Heart left ventricle (tissue), 13 donors: ENCODE data around the gene ABCC1.

Experiments used
- CTCF ChIP-seq, 12 donors: fragments of 200-600 bp; sonication (generic) in 4 of 12; IDR thresholded peaks; one replicate each; pipeline versions ENCODE4 v1.5.0 to v1.8.0; 2018 to 2022; ENCODE audit warnings: antibody characterized with exemption in 12 of 12, mild to moderate bottlenecking in 5 of 12
- POLR2A ChIP-seq, 2 donors: fragments of 450-650 bp; IDR thresholded peaks; one replicate each; pipeline ENCODE4 v1.6.1; 2017; ENCODE audit warnings: antibody characterized with exemption in 2 of 2, mild to moderate bottlenecking in 2 of 2, moderate library complexity in 2 of 2
- donor health status: ischemic (EF 13 %, LVEDD 7.1; RV severe dilation, severe dysfunction).
- donor health status: DM: no; HTN: yes; CAD: no.
- donor health status: DM: no; HTN: no; CAD: no.
- donor health status: ischemic (EF 25% LVEDD 6.9; RV normal size, moderate dysfunction).
- donor health status: ischemic (EF 25% LVEDD 5.7; RV mildly dilated, moderate dysfunction).
- donor health status: ischemic (EF 35%, LVEDD 5.7; RV mildly dilated, moderate dysfunction).
- donor health status: nonischemic (EF 11% LVEDD 7.7; RV severe dilation, severe dysfunction).
- donor health status: DM: yes; HTN: yes; CAD: no.
- donor health status: PGD.
- donor health status: ischemic (EF 29% LVEDD 5.4; RV normal size, mild dysfunction).
- donor health status: nonischemic (EF 23%, LVEDD 6.1; RV moderate dilation, normal function).

DNA sequence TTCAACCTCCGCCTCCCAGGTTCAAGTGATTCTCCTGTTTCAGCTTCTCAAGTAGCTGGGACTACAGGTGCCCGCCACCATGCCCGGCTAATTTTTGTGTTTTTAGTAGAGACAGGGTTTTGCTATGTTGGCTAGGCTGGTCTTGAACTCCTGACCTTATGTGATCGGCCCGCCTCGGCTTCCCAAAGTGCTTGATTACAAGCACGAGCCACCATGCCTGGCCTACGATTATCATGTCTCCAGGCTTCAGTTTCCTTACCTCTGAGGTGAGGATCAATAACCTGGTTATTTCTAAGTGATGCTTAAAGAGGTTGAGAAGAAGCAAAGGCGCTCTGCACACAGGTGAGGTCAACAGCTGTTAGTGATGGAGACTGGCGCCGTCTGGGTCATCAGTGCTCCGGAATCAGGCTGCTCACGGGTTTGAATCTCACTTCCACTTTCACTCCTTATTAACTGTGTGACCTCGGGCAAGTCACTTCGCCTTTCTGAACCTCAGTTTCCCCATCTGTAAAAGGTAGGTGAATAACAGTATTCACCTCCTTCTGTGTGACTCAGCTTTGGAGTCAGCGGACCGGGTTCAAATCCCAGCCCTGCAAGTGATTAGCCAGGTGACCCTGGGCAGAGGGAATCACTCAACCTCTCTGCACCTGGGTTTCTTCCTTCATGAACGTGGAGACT, 745 bp upstream of the ABCC1 start:
- TF ChIP-seq CTCF (IDR thresholded peaks at IDR 0.05) (no peak), POLR2A (IDR thresholded peaks at IDR 0.05) (no peak)
